GM12864 (cell line): Measurements from ENCODE around the gene KLC3.
"Not testable (repeated sequence)": the region's sequence is repeated elsewhere in the genome, so short reads cannot be mapped to it uniquely, and the experiment has no call there.

Experiments
- DNase-seq: peaks from one replicate; pipeline ENCODE4 v3.0.0-alpha.2; 2011; ENCODE audit warnings: low read depth
- H3K4me3 ChIP-seq: 2 replicates; pipeline ENCODE4 v1.5.1; 2011; ENCODE audit warnings: mild to moderate bottlenecking, low read depth, low read length, control low read depth
- CTCF ChIP-seq: IDR thresholded peaks from 2 replicates; pipeline ENCODE4 v1.5.1; 2011; ENCODE audit warnings: low read depth, mild to moderate bottlenecking, moderate library complexity, low read length, control low read depth, inconsistent platforms; ENCODE audit errors: missing control alignments

Gene KLC3

DNA sequence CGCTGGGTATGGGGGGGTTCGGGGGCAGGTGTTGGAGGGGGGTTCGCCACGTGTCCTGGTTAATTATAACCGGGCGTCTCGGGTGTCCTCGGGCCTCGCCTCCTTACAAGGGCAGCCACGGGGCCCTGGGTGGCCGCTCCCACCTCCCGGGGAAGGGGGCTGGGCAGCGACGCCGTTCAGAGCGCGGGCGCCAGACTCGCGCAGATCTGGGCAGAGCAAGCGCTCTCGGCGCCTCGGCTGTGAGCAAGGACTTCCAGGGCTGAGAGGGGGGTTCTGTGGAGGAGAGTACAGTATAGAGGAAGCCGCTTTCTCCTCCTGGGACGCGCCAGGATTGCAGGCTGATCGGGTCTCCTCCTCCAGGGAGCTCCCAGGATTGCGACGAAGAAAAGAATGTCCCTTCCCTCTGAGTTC lies 16.9 kb upstream of the KLC3 start:
- no peak for DNase-seq
- no peak overlapping the region for H3K4me3 ChIP-seq
- TF ChIP-seq CTCF, result no peak

- TF ChIP-seq CTCF, result no peak
- no peak overlapping the region for H3K4me3 ChIP-seq
- DNase-seq, result no peak
Measured at GRCh38 chr19:45324349-45324907, 16.1 kb upstream of the KLC3 start.

DNA sequence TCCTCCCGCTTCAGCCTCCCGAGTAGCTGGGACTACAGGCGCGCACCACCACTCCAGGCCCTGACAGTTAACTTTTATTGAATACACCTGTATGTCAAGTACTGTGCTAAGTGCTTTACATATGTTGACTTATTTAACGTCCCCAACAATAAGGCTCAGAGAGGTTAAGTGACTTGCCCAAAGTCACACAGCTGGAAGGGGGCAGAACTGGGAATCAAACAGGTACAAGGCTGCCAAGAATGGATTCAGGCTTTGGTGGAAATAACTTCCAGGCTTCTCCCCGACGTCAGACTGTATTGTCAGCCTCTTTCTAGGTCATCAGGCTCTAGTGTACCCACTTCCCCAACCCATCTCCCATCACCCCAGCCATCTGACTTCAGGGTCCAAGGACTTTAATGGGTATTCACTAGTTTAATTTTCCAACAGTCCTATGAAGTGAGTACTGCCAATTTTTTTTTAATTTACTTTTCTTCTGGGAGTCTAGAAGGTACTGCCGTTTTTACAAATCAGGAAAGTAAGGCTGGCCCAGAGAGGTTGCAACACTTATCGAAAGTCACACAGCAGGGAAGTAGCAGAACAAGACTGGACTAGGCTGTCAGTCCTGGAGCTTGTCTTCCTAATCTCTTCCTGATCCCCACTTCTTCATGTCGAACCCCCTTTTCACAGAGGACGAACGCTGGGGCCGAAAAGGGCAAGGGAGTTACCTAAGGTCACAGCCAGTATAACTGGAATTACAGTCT lies 13.0 kb upstream of the KLC3 start:
- H3K4me3 ChIP-seq, result no peak overlapping the region
- no peak for DNase-seq
- no peak for TF ChIP-seq CTCF

- TF ChIP-seq CTCF, result no peak
- DNase-seq, result no peak
- H3K4me3 ChIP-seq, result no peak overlapping the region
Measured at GRCh38 chr19:45331411-45331810, 9.1 kb upstream of the KLC3 start.

DNA sequence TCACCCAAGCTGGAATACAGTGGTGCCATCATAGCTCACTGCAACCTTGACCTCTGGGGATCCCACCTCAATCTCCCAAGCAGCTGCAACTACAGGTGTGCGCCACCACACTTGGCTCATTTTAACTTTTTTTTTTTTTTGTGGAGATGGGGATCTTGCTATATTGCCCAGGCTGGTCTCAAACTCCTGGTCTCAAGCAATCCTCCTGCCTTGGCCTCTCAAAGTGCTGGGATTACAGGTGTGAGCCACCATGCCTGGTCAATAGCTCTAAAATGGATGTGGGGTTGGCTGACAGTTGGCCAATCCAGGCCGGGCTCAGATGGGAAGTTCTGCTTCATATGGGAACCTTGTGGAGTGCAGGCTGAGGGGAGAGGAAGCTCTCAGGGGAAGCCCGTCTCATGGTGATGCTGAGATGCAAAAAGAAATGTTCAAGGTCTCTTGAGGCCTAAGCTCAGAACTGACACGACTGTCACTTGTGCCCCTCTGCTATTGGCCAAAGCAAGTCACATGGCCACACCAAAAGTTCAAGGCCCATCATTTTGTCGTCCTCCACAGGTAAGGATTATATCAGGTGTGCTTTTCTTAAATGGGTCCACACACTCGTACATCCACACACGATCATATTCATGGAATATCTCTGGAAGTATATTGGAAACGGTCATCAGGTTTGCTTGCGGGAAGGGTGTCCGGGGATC lies 6.8 kb upstream of the KLC3 start:
- no peak for DNase-seq
- no peak overlapping the region for H3K4me3 ChIP-seq
- no peak for TF ChIP-seq CTCF

DNA sequence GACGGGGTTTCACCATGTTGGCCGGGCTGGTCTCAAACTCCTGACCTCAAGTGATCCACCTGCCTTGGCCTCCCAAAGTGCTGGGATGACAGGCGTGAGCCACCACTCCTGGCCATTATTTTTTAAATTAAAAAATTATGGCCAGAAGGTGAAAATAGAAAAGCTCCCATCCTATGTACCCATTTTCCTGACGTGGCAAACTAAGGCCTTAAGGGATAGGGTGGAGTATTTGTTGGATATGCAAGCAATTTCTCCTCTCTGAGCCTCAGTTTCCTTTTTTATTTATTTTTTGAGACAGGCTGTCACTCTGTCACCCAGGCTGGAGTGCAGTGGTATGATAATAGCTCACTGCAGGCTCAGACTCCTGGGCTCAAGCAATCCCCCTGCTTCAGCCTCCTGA lies 5.7 kb upstream of the KLC3 start:
- DNase-seq, H3K4me3 ChIP-seq: not testable (repeated sequence)

DNA sequence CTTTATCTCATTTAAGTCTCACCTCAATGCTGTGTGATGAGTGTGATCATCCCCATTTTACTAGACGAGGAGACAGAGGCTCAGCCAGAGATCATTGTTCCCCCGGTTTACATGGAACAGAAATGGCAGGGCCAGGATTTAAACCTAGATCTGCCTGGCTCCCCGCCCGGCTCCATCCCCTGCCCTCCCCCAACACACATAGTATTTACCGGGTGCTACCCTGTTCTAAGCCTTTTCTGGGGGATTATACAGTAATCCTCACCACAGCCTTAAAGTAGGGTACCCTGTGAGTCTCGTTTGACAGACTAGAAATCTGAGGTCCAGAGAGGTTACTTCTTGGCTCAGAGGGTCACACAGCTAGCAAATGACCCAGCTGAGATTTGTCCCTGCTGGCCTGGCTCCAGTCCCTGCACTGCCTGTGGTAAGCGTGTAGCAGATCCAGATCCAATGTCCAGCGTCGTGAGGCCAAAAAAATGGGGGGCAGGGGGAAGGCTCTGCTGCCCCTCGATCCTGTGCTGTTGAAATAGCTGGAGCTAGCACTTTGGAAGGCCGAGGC lies 3.8 kb upstream of the KLC3 start:
- no peak overlapping the region for H3K4me3 ChIP-seq
- no peak for DNase-seq
- no peak for TF ChIP-seq CTCF
